HG03520 (cell line): ENCODE data around the gene KCNIP4.

Source experiments
- ATAC-seq: cut with Tn5 transposase; IDR thresholded peaks from one replicate; pipeline ENCODE4 v1.9.1; 2021; ENCODE audit warnings: mild to moderate bottlenecking, moderate library complexity; ENCODE audit not compliant: unreplicated experiment

Gene KCNIP4

DNA sequence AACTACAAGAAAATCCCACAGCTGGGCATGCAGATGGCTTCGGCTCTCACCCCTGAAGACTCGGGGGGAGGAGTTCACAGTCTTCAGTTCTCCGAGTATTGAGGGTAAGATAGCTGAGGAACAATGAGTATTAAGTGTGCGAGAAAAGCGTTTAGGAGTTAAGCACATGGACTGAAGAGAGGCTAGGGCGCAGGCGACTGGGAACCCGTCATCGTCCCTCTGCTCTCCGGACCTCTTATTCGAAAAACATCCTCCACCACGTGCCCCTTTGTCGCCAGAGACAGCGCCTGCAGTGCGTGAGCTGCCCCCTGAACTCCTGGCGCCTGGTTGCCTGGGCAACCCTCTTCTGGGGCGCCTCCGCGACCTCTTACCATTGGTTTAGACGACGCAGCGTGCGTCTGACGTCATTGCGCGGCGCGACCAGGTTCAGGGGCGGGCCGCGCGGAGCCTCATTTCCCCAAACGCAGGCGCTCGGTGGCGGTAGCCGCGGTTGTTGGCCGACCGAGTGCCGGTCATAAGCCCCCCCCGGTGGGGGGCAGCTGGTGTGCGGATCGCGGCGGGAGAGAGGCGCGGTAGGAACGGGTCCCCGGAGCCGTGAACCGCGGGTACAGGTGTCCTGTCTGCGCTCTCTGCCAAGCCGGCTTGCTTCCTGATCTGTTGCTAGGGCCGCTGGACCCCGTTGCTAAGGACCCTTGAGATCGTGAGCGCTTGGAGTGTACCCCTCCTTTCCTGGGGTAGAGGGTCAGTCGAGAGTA is 1248.4 kb downstream of the KCNIP4 start, which contains the start of gene PACRGL:
PACRGL (plus strand) TSS at position 452 of the 755 bp plus-strand sequence. CDS start 4,024 bp downstream, outside the sequence.
- peak; percentile 100 for ATAC-seq

DNA sequence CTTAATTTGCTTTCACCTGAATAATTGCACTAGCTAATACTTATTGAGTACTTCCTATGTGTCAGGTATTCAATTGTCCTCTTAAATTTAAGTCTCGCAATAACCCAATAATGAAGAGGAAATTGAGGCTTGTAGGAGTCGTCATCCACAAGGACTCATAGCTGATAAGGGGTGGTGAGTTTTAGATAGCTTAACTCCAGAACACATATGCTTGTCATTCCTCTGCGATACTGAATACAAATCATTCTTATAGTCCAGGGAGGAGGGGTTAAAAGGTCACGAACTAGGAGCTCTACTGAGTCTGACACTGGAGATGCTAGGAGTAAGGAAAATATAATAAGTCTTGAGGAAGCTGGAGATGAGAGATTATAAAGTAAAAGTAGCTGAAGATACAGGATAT is 1249.8 kb downstream of the KCNIP4 start:
- no peak for ATAC-seq

GRCh38 chr4:20698382-20698781 is 1250.2 kb downstream of the KCNIP4 start:
- ATAC-seq, result no peak

DNA sequence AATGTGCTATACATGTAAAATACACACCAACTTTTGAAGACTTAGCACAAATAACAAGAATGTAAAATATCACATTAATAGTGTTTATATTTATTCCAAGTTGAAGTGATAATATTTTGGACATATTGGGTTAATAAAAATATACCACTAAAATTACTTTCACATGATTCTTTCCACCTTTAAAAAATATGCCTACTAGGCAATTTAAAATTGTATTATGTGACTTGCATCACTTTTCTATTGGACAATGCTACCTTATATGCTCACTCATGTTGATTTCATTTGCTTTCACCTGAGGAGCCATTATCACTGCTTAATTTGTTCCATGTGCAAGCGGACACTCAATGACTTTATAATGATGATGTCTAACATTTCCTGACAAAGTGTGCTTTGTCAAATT is 1251.8 kb downstream of the KCNIP4 start:
- ATAC-seq, result no peak

DNA sequence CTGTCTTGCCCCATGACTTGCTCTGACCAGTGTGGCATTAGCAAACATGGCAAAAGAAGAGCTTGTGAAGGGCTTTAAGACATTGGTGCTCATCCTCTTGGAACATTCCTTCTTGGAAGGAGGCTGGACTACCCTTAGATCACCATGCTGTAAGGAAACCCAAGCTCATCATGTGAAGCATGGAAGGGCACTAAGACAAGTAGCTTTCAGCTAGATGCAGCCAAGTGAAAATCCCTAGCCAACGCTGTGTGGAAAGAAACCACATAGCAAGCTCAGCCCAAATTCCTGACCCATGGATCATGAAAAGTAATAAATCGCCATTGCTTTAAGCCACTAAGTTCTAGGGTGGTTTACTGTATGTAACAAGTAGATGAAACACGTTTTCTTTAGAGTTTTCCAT is 1260.7 kb downstream of the KCNIP4 start:
- no peak for ATAC-seq

GRCh38 chr4:20684852-20685763 is 1263.5 kb downstream of the KCNIP4 start:
- ATAC-seq, result no peak

- ATAC-seq, result no peak
These were observed 1264.8 kb downstream of the KCNIP4 start for GRCh38 chr4:20683766-20684165.

- no peak for ATAC-seq
These were observed 1265.7 kb downstream of the KCNIP4 start for GRCh38 chr4:20682853-20683252.

DNA sequence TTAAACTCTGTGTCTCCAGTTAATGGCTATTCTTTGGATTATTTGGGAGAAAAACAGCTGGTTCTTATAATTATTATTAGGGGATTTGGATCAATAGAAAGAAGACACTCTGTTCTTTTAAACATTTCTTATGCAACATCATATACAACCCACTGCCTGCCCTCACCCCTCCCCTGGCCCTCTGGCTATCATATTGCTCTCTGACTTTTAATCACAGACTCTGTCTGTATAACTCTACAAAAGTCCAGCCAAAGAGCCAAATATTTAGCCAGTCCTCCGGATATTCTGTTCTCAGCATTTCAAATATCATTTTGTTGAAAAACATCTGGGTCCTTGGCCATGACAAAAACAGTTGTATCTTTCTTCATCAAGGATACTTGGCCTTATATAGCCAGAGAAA is 1267.3 kb downstream of the KCNIP4 start:
- ATAC-seq, result no peak

DNA sequence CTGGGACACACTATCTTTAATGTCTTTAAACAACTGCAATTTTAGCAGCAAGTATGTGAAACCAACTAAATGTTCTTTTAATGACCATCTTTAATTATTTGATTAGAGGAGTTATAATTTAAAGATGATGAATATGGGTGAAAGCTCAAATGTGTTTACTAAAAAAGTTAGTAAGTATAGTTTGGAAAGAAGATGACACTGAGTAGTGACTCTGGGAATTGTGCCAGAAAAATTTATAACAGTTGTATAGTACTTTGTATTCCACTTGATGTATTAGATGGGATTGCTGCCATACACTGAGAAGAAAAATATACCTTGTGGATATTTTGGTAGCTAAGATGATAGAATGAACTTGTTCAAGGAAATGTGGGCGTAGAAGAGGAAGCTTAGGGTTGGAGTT is 1267.8 kb downstream of the KCNIP4 start:
- ATAC-seq, result no peak

DNA sequence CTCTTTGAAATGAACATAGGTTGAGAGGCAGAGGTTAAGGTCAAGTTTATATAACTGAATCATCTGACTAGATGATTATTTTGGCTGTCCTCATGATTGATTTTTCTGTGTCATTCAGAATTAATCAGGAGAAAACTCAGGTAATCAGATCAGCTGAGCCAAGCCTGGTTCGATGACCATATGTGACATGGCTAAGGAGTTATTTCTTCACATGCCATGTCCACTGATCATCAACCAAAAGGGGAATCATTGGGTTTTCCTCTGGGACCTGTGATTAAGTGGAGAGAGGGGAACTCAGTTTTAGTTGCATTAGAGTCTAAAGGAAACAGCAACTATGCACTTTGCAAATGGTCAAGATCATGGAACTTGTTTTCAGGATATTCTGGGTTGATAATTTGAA is 1268.6 kb downstream of the KCNIP4 start:
- ATAC-seq, result no peak
